Neural crest cell (in vitro differentiated cells): Measurements from ENCODE around the gene ZSCAN18. TPM values are rescaled to one million over a fixed set of nuclear protein-coding genes. Genes with fewer than 3 reads are reported as not detected.

Experiments used
- DNase-seq: peaks from one replicate; pipeline ENCODE4 v3.0.0; 2021; ENCODE audit warnings: low read depth, mixed read lengths, low spot score
- H3K27ac Mint-ChIP-seq: one replicate; pipeline ENCODE4 v1.8.0; 2021; ENCODE audit warnings: mild to moderate bottlenecking, mixed read lengths; ENCODE audit not compliant: unreplicated experiment
- H3K27me3 Mint-ChIP-seq: 2 replicates; pipeline ENCODE4 v1.8.0; 2021; ENCODE audit warnings: low read depth, mild to moderate bottlenecking, mixed read lengths
- H3K36me3 Mint-ChIP-seq: 2 replicates; pipeline ENCODE4 v1.8.0; 2021; ENCODE audit warnings: low read depth, mild to moderate bottlenecking, mixed read lengths
- H3K4me1 Mint-ChIP-seq: 2 replicates; pipeline ENCODE4 v1.8.0; 2021; ENCODE audit warnings: mixed read lengths
- H3K4me3 Mint-ChIP-seq: one replicate; pipeline ENCODE4 v1.8.0; 2021; ENCODE audit warnings: mild to moderate bottlenecking, mixed read lengths
- H3K9me3 Mint-ChIP-seq: 2 replicates; pipeline ENCODE4 v1.8.0; 2021; ENCODE audit warnings: mixed read lengths
- CTCF ChIP-seq: fragments of 200-600 bp; sonication (generic); conservative IDR thresholded peaks from 2 replicates; pipeline ENCODE4 v1.5.0; 2021; ENCODE audit warnings: antibody characterized with exemption, mild to moderate bottlenecking
- total RNA-seq: library from RNA; stranded (reverse); gene quantifications from 2 replicates; pipeline ENCODE4 v1.2.1, GENCODE V29; 2021

Gene ZSCAN18
- total RNA-seq, 1 donor from 2014 or later = 56.6 TPM

- Mint-ChIP-seq H3K9me3 (peaks cover 15% of the 10 kb centered on the region), H3K4me3 (no peak overlapping the region), H3K36me3 (peaks cover 10% of the 10 kb centered on the region), H3K27ac (no peak overlapping the region), H3K4me1 (peaks cover 7% of the 10 kb centered on the region), H3K27me3 (no peaks in the 10 kb centered on the region)
- DNase-seq = no peak
- TF ChIP-seq CTCF = no peak
Observed at GRCh38 chr19:58042495-58043340, 55.3 kb downstream of the ZSCAN18 start.

- no peak overlapping the region for H3K4me3 Mint-ChIP-seq
- H3K27ac Mint-ChIP-seq = peak overlapping the region; percentile 43
- peaks cover 10% of the 10 kb centered on the region for H3K36me3 Mint-ChIP-seq
- no peak for DNase-seq
- no peak for TF ChIP-seq CTCF
- no peaks in the 10 kb centered on the region for H3K27me3 Mint-ChIP-seq
- peaks cover 7% of the 10 kb centered on the region for H3K4me1 Mint-ChIP-seq
- peaks cover 15% of the 10 kb centered on the region for H3K9me3 Mint-ChIP-seq
Observed at GRCh38 chr19:58040751-58041525, 57.1 kb downstream of the ZSCAN18 start.

GRCh38 chr19:58038688-58039204 is 59.3 kb downstream of the ZSCAN18 start:
- Mint-ChIP-seq H3K27ac (no peak overlapping the region), H3K9me3 (peaks cover 20% of the 10 kb centered on the region), H3K27me3 (no peaks in the 10 kb centered on the region)

GRCh38 chr19:58037927-58038687 is 59.9 kb downstream of the ZSCAN18 start:
- peaks cover 13% of the 10 kb centered on the region for H3K4me1 Mint-ChIP-seq
- H3K4me3 Mint-ChIP-seq = no peak overlapping the region
- DNase-seq = no peak
- H3K27me3 Mint-ChIP-seq = no peaks in the 10 kb centered on the region
- TF ChIP-seq CTCF = no peak
- peaks cover 17% of the 10 kb centered on the region for H3K9me3 Mint-ChIP-seq
- no peak overlapping the region for H3K27ac Mint-ChIP-seq
- peaks cover 19% of the 10 kb centered on the region for H3K36me3 Mint-ChIP-seq

More at GRCh38 chr19:58038688-58039204, 59.3 kb downstream of the ZSCAN18 start:
- Mint-ChIP-seq H3K4me3 (no peak overlapping the region), H3K4me1 (peaks cover 13% of the 10 kb centered on the region), H3K36me3 (peaks cover 19% of the 10 kb centered on the region)
- TF ChIP-seq CTCF = no peak
- DNase-seq = no peak

- Mint-ChIP-seq H3K36me3 (peaks cover 19% of the 10 kb centered on the region), H3K27me3 (no peaks in the 10 kb centered on the region), H3K27ac (no peak overlapping the region), H3K4me1 (peaks cover 13% of the 10 kb centered on the region), H3K9me3 (peaks cover 12% of the 10 kb centered on the region), H3K4me3 (peak overlapping the region; percentile 38)
- no peak for DNase-seq
- no peak for TF ChIP-seq CTCF
Observed at GRCh38 chr19:58035863-58036262, 62.2 kb downstream of the ZSCAN18 start.
